ENCODE data around the gene METTL5. TPM values are rescaled to one million over a fixed set of nuclear protein-coding genes. Genes with fewer than 3 reads are reported as not detected.

METTL5 gene
- total and polyA plus RNA-seq, 9 of the 15 experiments (the other 6 are each of a cell fraction or from before 2014, with no cell fraction given): 149 to 471 (median 224) TPM

GRCh38 chr2:169828141-169828811, 3.6 kb upstream of the METTL5 start (continued):
- peak; percentile 68 to 84; a peak in 2 of 4 replicates for TF ChIP-seq MLLT1 (IDR thresholded peaks at IDR 0.05)
- peak; percentile 34 for TF ChIP-seq POLR2B (IDR thresholded peaks at IDR 0.05; ENCODE audit: low read depth, partially characterized antibody)
- TF ChIP-seq CHD1 (IDR thresholded peaks at IDR 0.05; ENCODE audit: low read length): no peak
- no peak for TF ChIP-seq NCOA6 (IDR thresholded peaks at IDR 0.05)
- TF ChIP-seq PHB2 (IDR thresholded peaks at IDR 0.05; ENCODE audit: low read depth): peak; percentile 70; the same call in 1 of the 2 replicates
- TF ChIP-seq NKRF (IDR thresholded peaks at IDR 0.05; ENCODE audit: borderline replicate concordance): peak; percentile 100
- TF ChIP-seq KAT7 (CRISPR knock-in tag; IDR thresholded peaks at IDR 0.05; ENCODE audit: borderline replicate concordance): peak; percentile 33; the same call in 1 of the 2 replicates

Data from K562 (cell line).